Superior temporal gyrus (tissue), 1 donor: ENCODE data around the gene FAM53A.
"Not testable (repeated sequence)": the region's sequence is repeated elsewhere in the genome, so short reads cannot be mapped to it uniquely, and the experiment has no call there.

Source experiments
- DNase-seq: peaks from one replicate; pipeline ENCODE4 v3.0.0-alpha.2; 2016; ENCODE audit errors: extremely low spot score

The FAM53A gene

DNA sequence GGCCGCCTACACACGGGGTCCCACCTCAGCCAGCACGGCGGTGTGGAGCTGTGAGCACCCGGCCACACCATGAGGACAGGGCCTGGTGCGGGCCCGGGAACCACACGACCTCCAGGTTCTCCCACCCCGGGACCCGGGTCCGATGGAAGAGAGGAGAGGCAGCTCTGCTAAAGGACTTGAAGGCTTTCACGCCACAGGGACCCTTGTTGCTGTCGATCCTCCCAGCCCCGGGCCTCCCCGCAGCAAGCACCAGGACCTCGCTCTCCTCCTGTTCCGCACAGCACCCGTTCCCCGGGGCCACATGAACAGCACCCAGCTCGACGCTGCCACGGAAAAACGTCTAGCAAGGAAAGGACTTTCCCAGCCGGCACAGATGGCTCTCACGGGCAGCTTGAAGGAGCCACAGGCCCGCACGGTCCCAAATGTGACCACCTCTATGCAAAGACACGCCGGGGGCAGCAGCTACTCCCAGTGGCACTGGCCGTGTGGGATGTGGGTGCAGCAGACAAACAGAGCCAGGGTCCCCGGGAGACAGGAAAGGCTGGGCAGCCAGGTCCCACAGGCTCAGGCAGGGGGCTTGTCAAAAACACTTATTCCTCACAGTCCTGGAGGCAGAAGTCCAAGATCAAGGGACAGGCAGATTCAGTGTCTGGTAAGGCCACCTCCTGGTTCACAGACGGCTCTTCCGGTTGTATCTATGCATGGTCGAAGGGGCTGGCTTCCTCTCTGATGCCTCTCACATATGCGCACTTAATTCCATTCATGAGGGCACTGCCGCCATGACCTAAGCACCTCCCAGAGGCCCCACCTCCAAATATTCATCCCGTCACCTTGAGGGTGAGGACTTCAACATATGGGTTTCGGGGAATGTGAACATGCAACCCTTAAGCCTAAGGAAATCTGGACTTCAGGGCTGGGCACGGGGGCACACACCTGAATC is 24.7 kb downstream of the FAM53A start:
- no peak for DNase-seq

GRCh38 chr4:1658581-1658980 is 25.5 kb downstream of the FAM53A start:
- DNase-seq, result no peak

DNA sequence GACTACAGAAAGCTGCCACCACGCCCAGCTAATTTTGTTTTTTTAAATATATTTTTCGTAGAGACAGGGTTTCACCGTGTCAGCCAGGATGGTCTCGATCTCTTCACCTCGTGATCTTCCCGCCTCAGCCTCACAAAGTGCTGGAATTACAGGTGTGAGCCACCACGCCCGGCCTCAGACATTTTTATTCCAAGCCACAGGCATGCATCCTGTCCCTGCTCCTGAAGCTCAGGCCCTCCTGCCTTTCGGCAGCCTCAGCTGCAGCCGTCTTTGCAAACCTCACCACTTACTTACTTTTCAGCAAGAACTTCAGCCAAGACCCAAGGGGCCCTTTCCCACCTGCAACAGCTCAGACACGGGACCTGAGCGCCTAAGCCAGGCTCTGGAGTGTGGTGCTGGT is 26.0 kb downstream of the FAM53A start:
- DNase-seq, result no peak

DNA sequence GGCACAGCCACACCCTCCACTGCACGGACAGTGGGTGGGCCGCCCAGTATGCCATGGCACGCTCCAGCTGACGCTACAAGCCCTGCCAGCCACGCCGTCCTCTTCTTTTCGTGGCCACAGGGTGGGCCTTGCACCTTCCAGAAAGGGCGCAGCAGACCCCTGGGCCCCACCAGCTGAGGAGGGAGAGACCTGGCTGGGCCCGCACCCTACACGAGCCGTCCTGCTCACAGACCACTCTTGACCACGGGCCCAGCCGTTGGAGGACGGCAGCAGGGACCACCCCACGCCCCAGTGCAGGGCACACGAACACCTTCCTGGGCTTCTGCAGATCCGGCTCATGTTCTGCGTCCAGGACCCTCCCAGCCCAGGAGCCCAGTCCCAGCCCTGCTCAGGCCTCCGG is 27.1 kb downstream of the FAM53A start:
- no peak for DNase-seq

- DNase-seq, result no peak
These were observed 28.0 kb downstream of the FAM53A start for GRCh38 chr4:1656132-1656531.

- DNase-seq, result no peak
These were observed 28.4 kb downstream of the FAM53A start for GRCh38 chr4:1655676-1656075.

GRCh38 chr4:1655081-1655480 is 29.0 kb downstream of the FAM53A start:
- DNase-seq, result no peak

DNA sequence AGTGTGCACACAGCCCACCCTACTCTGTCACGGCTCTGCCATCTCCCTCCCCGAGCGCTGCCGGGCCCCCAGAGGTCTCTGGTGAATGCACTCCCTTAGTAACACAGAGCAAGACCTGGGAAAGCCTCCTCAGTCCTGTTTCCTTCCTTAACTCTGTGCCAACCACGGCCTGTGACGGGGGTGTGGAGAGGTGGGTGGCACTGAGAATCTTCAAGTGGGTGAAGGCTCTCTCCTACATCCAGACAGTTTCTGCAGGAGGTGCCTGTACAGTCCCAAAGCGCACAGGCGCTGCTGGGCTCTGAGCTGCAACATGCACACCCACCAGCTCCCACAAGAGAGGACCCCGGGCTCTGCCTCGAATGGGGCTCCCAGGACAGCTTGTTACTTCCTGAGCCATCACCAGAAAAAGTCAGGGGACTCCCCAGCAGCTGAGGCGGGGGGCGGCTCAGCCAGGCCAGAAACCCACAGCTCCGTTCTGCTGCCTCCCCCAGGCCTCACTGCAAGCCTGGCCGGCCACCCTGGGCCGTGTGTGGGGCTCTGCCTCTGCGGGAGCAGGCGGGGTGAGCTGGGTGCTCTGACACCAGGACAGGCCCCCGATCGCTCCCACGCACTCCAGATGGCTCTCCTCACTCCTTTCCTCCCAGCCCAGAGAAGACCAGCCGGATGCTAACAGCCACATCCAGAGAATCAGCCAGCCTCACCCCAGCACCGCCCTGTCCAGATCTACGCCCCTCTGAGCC is 29.7 kb downstream of the FAM53A start:
- DNase-seq, result no peak

- DNase-seq, result no peak
These were observed 30.3 kb downstream of the FAM53A start for GRCh38 chr4:1653776-1654175.

GRCh38 chr4:1652088-1652487 is 32.0 kb downstream of the FAM53A start:
- DNase-seq, result no peak

DNA sequence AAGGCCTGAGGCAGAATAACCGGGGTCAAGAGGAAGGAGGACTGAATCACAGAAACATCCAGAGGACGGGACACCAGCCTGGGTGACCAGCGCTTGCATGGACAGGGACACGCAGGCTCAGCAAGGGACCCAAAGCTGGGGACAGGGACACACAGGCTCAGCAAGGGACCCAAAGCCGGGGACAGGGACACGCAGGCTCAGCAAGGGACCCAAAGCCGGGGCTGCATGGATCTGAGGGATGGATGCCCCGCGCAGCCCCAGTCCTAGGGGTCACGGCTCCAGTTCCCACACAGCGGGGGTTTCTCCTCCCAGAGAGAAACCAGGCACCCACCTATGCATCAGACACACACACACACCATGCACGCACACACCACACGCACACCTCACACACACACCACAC is 32.5 kb downstream of the FAM53A start:
- no peak for DNase-seq

- no peak for DNase-seq
These were observed 35.2 kb downstream of the FAM53A start for GRCh38 chr4:1648962-1649361.

DNA sequence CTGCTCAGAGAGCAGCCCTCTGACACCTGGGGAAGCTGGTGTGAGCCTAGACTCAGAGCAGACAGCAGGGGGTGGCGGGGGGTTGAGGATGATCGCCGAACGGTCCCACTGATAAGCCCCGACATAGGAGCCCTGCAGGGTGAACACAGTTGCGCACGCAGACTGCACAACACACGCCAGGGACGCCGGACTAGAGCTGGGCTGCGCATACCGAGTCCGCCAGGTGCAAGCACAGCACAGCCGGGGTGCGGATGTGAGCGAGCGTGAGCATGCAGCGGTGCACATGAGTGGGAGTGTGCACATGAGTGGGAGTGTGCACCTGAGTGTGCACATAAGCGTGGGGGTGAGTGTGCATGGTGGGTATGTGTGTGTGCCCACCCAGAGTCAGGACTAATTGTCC is 36.7 kb downstream of the FAM53A start:
- DNase-seq, result no peak

DNA sequence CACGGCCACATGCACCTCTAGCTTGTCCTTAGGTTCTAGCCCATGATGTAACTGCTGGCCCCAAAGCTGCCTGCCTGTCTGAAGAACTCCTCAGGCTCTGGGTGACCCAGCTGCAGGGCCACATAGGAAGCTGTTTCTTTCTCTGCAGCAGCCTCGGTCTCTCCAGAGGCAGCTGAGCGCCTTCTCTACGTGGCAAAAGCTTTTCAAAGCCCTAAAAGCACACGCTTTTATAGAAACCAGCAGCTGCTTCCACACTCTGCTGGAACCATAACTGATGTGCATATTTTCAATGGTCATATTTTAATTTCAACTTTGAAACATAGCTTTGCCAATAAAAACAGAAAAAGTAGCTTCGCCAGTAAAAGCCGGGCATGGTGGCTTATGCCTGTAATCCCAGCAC is 37.4 kb downstream of the FAM53A start:
- DNase-seq, result no peak

- peak; percentile 83 for DNase-seq
These were observed 39.0 kb downstream of the FAM53A start for GRCh38 chr4:1644891-1645657.

- DNase-seq, result no peak
These were observed 40.0 kb downstream of the FAM53A start for GRCh38 chr4:1643971-1644735.

DNA sequence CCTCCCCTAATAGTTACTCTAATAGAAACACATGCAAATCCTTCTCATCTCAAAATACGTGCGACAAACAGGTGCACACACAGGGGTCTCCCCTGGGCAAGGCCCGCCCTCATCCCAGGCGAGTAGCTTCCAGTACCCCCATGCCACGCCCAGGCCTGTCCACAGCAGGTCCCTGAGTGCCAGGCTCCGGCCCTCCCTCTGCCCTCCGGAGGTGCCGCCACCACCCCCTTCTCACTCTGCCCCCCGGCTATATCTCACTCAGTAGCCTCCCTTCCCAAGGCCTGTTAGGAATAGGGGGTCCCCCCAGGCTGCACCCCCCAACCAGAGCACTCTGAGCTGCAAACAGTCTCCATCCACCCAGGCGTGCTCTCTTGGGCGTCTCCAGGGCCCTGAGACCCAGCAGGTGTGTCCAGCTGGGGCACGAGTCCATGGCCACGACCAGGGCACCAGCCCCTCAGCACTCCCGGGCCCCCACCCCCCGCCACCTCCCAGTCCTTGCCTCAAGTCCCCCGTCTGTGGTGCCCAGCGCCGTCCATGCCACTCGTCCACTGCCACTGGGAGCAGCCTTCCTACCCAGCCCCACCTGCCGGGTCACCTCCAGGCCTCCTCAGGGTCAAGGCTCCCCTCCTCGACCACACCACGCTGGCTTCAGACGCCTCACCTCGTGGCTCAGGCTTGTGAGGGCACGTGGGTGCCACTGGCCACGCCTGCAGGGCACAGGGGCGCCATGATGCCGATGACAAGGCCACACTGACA is 41.7 kb downstream of the FAM53A start:
- DNase-seq, result no peak

DNA sequence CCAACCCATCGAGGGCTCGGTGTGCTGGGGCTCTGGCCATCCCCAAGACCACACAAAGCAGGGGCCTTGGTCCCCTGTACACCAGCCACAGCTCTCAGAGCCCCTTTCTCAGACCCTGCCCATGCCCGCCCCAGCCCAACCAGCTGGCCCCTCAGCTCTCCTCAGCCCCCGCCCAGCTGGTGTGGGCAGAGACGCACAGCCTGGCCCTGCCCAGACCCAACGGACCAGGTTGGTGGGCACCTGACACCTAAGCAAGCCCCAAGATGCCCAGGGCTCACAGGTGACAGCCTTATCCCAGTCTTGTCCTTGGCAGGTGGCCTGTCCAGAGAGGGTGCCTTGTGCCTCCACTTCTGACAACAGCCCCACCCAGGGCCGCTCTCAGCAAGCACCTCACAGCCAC is 42.4 kb downstream of the FAM53A start:
- DNase-seq, result no peak

DNA sequence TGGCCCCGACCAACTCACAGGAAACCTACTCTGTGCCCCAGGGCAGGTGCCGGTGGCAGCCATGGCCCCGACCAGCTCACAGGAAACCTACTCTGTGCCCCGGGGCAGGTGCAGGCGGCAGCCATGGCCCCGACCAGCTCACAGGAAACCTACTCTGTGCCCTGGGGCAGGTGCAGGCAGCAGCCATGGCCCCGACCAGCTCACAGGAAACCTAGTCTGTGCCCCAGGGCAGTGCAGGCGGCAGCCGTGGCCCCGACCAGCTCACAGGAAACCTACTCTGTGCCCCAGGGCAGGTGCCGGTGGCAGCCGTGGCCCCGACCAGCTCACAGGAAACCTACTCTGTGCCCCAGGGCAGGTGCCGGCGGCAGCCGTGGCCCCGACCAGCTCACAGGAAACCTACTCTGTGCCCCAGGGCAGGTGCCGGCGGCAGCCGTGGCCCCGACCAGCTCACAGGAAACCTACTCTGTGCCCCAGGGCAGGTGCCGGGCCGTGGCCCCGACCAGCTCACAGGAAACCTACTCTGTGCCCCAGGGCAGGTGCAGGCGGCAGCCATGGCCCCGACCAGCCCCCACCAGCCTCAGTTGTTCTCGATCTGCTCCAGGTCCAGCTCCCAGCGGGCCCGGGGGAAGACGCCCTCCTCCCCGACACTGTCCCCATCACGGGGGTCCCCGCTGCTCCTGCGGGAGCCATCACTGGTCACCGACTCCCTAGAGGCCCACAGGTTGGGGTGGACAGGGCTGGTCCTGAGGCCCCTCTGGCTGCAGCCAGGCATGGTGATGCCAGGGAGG is 43.2 kb downstream of the FAM53A start:
- not testable (repeated sequence) for DNase-seq

- DNase-seq, result no peak
These were observed 43.9 kb downstream of the FAM53A start for GRCh38 chr4:1640190-1640589.
